ENCODE data around the gene JAKMIP3. TPM values are rescaled to one million over a fixed set of nuclear protein-coding genes. Genes with fewer than 3 reads are reported as not detected.

The JAKMIP3 gene
- total and polyA plus RNA-seq, 12 donors = 0.18 to 7.0 (median 0.79) TPM

DNA sequence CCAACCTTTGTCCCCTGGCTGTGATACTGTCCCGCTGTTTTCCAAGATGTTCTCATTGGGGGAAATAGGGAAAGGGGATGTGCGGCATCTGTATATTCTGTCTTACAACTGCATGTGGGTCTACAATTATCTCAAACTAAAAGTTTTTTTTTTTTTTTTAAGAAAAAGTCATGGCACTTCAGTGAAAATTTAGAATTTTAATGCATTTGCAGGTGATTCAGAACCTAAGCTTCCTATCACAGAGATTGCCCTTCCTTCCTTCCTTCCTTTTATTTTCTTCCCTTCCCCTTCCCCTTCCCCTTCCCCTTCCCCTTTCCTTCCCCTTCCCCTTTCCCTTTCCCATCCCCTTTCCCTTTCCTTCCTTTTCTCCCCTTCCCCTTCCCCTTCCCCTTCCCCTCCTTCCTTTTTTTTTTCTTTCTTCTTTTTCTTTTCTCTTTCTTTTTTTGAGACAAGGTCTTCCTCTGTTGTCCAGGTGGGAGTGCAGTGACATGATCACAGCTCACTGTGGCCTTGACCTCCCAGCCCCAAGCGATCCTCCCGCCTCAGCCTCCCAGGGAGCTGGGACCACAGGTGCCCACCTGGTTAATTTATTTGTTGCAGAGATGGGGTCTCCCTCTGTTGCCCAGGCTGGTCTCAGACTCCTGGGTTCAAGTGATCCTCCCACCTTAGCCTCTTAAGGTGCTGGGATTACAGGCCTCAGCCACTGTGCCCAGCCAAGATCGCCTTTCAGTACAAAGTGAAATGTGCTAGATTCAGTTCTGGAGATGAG is 32.0 kb downstream of the JAKMIP3 start:
- Histone ChIP-seq H3K27me3 (no peaks in the 10 kb centered on the region), H3K9me3 (replicated peaks in 1 of 3) (no peaks in the 10 kb centered on the region), H3K4me1 (replicated peaks in 1 of 2) (no peaks in the 10 kb centered on the region), H3K4me3 (no peak overlapping the region), H3K27ac (no peak overlapping the region), H3K36me3 (replicated peaks in 1 of 2) (no peaks in the 10 kb centered on the region)
- intact Hi-C loops (cut with DNase I) = no loop called here
- 54 to 79% (median 62%) methylated on average over 5 of the region's 5 CpGs for WGBS, 4 donors
- no peak for DNase-seq
- TF ChIP-seq, protein P1, sequence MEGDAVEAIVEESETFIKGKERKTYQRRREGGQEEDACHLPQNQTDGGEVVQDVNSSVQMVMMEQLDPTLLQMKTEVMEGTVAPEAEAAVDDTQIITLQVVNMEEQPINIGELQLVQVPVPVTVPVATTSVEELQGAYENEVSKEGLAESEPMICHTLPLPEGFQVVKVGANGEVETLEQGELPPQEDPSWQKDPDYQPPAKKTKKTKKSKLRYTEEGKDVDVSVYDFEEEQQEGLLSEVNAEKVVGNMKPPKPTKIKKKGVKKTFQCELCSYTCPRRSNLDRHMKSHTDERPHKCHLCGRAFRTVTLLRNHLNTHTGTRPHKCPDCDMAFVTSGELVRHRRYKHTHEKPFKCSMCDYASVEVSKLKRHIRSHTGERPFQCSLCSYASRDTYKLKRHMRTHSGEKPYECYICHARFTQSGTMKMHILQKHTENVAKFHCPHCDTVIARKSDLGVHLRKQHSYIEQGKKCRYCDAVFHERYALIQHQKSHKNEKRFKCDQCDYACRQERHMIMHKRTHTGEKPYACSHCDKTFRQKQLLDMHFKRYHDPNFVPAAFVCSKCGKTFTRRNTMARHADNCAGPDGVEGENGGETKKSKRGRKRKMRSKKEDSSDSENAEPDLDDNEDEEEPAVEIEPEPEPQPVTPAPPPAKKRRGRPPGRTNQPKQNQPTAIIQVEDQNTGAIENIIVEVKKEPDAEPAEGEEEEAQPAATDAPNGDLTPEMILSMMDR (IDR thresholded peaks at IDR 0.05) = no peak
- no peak for TF ChIP-seq POLR2A (IDR thresholded peaks at IDR 0.05)

GRCh38 chr10:132098539-132099388 is 33.0 kb downstream of the JAKMIP3 start:
- Histone ChIP-seq H3K4me1 (replicated peaks in 1 of 2) (no peaks in the 10 kb centered on the region), H3K4me3 (no peak overlapping the region), H3K27me3 (no peaks in the 10 kb centered on the region), H3K36me3 (replicated peaks in 1 of 2) (no peaks in the 10 kb centered on the region), H3K9me3 (replicated peaks in 1 of 3) (no peaks in the 10 kb centered on the region), H3K27ac (no peak overlapping the region)
- DNase-seq = peak in 2 of 7 donors; percentile 4 to 41
- intact Hi-C loops (cut with DNase I) = no loop called here
- no peak for TF ChIP-seq POLR2A (IDR thresholded peaks at IDR 0.05)
- WGBS, 4 donors = 75 to 83% (median 80%) methylated on average over 20 to 24 of the region's 24 CpGs

DNA sequence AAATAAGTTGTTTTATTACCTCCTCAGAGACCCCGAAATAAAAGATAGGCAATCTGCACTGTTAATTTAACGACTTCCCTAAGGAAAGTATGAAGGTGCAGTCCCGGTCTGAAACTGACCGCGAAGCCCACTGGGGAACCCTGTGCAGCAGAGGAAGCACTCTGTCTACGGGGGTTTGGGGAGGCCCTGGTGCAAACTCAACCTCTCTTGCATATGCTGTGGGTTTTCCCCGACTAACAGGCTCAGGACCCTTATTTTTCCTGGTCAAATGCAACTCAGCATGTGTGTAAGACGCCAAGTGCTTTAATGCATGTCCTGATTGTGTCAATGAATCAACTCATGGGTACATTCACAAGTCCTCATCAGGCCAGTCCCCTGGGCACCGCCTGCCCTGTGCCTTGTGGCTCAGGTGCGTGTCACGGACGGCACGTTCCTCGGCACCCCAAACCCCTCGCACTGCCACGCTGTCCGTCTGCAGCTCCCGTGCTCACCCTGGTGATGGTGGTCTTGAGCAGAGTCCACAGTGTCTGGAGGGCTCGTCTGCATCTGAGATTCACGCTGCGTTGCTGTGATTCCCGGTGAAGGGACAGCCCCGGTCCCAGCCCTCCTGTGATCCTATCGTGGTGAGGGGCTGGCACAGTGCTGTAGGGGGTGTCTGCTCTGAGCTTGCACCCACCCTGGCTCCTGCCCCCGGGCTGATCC is 33.8 kb downstream of the JAKMIP3 start:
- 68 to 87% (median 78%) methylated on average over 7 to 25 of the region's 25 CpGs for WGBS, 4 donors
- DNase-seq = peak in 3 of 7 donors; percentile 1 to 39 (median 7)
- TF ChIP-seq, protein P1 (IDR thresholded peaks at IDR 0.05) = no peak
- no peak for TF ChIP-seq POLR2A (IDR thresholded peaks at IDR 0.05)
- Histone ChIP-seq H3K9me3 (replicated peaks in 1 of 3) (no peaks in the 10 kb centered on the region), H3K36me3 (replicated peaks in 1 of 2) (no peaks in the 10 kb centered on the region), H3K4me1 (replicated peaks in 1 of 2) (no peaks in the 10 kb centered on the region), H3K27ac (no peak overlapping the region), H3K4me3 (no peak overlapping the region), H3K27me3 (no peaks in the 10 kb centered on the region)
- intact Hi-C loops (cut with DNase I) = no loop called here

GRCh38 chr10:132100091-132100481 is 34.3 kb downstream of the JAKMIP3 start:
- no peaks in the 10 kb centered on the region for H3K4me1 ChIP-seq (replicated peaks in 1 of 2)
- no peaks in the 10 kb centered on the region for H3K9me3 ChIP-seq (replicated peaks in 1 of 3)
- no peaks in the 10 kb centered on the region for H3K36me3 ChIP-seq (replicated peaks in 1 of 2)
- H3K4me3 ChIP-seq = no peak overlapping the region
- H3K27ac ChIP-seq = no peak overlapping the region
- intact Hi-C loops (cut with DNase I) = no loop called here
- WGBS, 4 donors = 79 to 90% (median 86%) methylated on average over 2 to 15 of the region's 15 CpGs
- H3K27me3 ChIP-seq = no peaks in the 10 kb centered on the region
- TF ChIP-seq, protein P1 (IDR thresholded peaks at IDR 0.05) = no peak
- TF ChIP-seq POLR2A (IDR thresholded peaks at IDR 0.05) = no peak
- peak in 2 of 7 donors; percentile 2 to 11 for DNase-seq

Data from adrenal gland (tissue), 12 donors.